Panc1 (cell line): ENCODE data around the gene CFAP97D2. TPM values are rescaled to one million over a fixed set of nuclear protein-coding genes. Genes with fewer than 3 reads are reported as not detected.

Source experiments
- ATAC-seq: fragments of 200-7000 bp; cut with Tn5 transposase; 2 replicates; pipeline ENCODE4 v1.9.1; 2020; ENCODE audit warnings: mild to moderate bottlenecking, moderate library complexity
- BruUV-seq: library from RNA; stranded (reverse); fragments of 400-500 nt; replicated peaks from 2 replicates; lab custom pipeline; 2021; lab: Mats Ljungman, UMichigan
- CTCF ChIA-PET: fragments of 300-600 bp; sonication (Branson Sonifier 250); formaldehyde crosslinking; loops from one replicate; lab custom pipeline; 2022; ENCODE audit warnings: antibody characterized with exemption; lab: Charles Lee
- POLR2A ChIA-PET: fragments of 300-600 bp; sonication (Branson Sonifier 250); formaldehyde crosslinking; loops from one replicate; lab custom pipeline; 2022; ENCODE audit warnings: antibody characterized with exemption; lab: Charles Lee
- DNase-seq: peaks from one replicate; pipeline ENCODE4 v3.0.0-alpha.2; 2010; ENCODE audit warnings: low read depth, low spot score
- H3K27ac ChIP-seq: 2 replicates; pipeline ENCODE4 v1.5.1; 2011; ENCODE audit warnings: mild to moderate bottlenecking, low read length, inconsistent platforms
- H3K27me3 ChIP-seq: fragments of 200-500 bp; sonication (Bioruptor generic); 2 replicates; pipeline ENCODE4 v1.6.0; 2014; ENCODE audit warnings: low read length, inconsistent platforms; ENCODE audit not compliant: control insufficient read depth, insufficient read depth
- H3K36me3 ChIP-seq: fragments of 200-500 bp; sonication (Bioruptor generic); 2 replicates; pipeline ENCODE4 v1.5.1; 2014; ENCODE audit warnings: inconsistent platforms, mild to moderate bottlenecking, low read length, moderate library complexity; ENCODE audit not compliant: control insufficient read depth, insufficient read depth
- H3K4me1 ChIP-seq: 2 replicates; pipeline ENCODE4 v1.5.1; 2011; ENCODE audit warnings: inconsistent platforms, mild to moderate bottlenecking, low read length, moderate library complexity; ENCODE audit not compliant: control insufficient read depth, insufficient read depth
- H3K4me3 ChIP-seq, 2 experiments: 2 replicates each; pipeline ENCODE4 v1.5.1; 2011 to 2012; ENCODE audit warnings: low read depth in 2 of 2, low read length in 2 of 2, mild to moderate bottlenecking in 2 of 2, inconsistent platforms in 1 of 2, moderate library complexity in 1 of 2
- H3K9me3 ChIP-seq: fragments of 200-500 bp; sonication (Bioruptor generic); 2 replicates; pipeline ENCODE4 v1.5.1; 2014; ENCODE audit warnings: low read depth, mild to moderate bottlenecking, inconsistent platforms, low read length, moderate library complexity; ENCODE audit not compliant: control insufficient read depth, insufficient read depth
- POLR2AphosphoS5 ChIP-seq: IDR thresholded peaks from 2 replicates; pipeline ENCODE4 v1.6.1; 2012; ENCODE audit warnings: mild to moderate bottlenecking, low read depth, low read length, moderate library complexity
- SIN3A ChIP-seq: IDR thresholded peaks from 2 replicates; pipeline ENCODE4 v1.6.1; 2012; ENCODE audit warnings: low read depth, mild to moderate bottlenecking, low read length, moderate library complexity, borderline replicate concordance; ENCODE audit not compliant: insufficient read depth
- TCF7L2 ChIP-seq: IDR thresholded peaks from 2 replicates; pipeline ENCODE4 v1.6.1; 2011; ENCODE audit warnings: mild to moderate bottlenecking, low read depth, low read length, inconsistent platforms
- in situ Hi-C: cut with HindIII; loops from 2 replicates; pipeline ENCODE4 v1.10.0; 2016; ENCODE audit warnings: low sequenced_read_pairs, low pct_unique_long_range_greater_than_20kb
- intact Hi-C: fragments of 100-400 bp; cut with micrococcal nuclease; formaldehyde crosslinking; loops from one replicate; pipeline ENCODE4 v1.10.0; 2022; ENCODE audit not compliant: unreplicated experiment
- total RNA-seq: library from RNA; stranded (reverse); gene quantifications from one replicate; pipeline ENCODE4 v1.2.1, GENCODE V29; 2021; ENCODE audit not compliant: unreplicated experiment
- TF ChIP-seq, protein P1 (sequence below), 2 experiments: IDR thresholded peaks; 2 replicates each; pipeline ENCODE4 v1.6.1; 2011 to 2012; ENCODE audit warnings: low read depth in 2 of 2, control low read depth in 1 of 2, low read length in 1 of 2, mild to moderate bottlenecking in 1 of 2, moderate library complexity in 1 of 2; ENCODE audit not compliant: insufficient read depth in 1 of 2
- TF ChIP-seq, protein P2 (sequence below): fragments of 450-650 bp; IDR thresholded peaks from 2 replicates; pipeline ENCODE4 v1.5.1; 2017; ENCODE audit warnings: mild to moderate bottlenecking

CFAP97D2 gene
- total RNA-seq, 1 experiment from 2014 or later: not detected

DNA sequence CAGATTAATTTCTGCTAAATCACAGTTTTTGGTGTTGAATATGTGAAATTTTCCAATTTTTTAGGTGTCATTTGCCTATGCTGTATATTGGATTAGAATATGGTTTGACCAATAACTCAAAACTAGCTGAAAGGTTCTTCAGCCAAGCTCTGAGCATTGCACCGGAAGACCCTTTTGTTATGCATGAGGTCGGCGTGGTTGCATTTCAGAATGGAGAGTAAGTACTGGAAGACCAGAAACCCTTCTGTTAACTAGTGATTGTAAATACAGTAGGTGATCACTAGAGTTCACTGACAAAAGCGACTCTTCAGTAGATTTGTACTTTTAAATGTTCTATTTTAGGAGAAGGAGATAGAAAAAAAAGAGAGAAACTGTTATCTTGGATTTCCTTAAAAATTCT lies 78.0 kb downstream of the CFAP97D2 start:
- Histone ChIP-seq H3K27me3 (no peaks in the 10 kb centered on the region), H3K4me3 (no peak overlapping the region), H3K36me3 (peaks cover 10% of the 10 kb centered on the region), H3K4me1 (no peaks in the 10 kb centered on the region), H3K27ac (no peak overlapping the region), H3K9me3 (no peaks in the 10 kb centered on the region)
- DNase-seq: no peak
- no peak for ATAC-seq
- no peak for TF ChIP-seq TCF7L2
- TF ChIP-seq, protein P1, sequence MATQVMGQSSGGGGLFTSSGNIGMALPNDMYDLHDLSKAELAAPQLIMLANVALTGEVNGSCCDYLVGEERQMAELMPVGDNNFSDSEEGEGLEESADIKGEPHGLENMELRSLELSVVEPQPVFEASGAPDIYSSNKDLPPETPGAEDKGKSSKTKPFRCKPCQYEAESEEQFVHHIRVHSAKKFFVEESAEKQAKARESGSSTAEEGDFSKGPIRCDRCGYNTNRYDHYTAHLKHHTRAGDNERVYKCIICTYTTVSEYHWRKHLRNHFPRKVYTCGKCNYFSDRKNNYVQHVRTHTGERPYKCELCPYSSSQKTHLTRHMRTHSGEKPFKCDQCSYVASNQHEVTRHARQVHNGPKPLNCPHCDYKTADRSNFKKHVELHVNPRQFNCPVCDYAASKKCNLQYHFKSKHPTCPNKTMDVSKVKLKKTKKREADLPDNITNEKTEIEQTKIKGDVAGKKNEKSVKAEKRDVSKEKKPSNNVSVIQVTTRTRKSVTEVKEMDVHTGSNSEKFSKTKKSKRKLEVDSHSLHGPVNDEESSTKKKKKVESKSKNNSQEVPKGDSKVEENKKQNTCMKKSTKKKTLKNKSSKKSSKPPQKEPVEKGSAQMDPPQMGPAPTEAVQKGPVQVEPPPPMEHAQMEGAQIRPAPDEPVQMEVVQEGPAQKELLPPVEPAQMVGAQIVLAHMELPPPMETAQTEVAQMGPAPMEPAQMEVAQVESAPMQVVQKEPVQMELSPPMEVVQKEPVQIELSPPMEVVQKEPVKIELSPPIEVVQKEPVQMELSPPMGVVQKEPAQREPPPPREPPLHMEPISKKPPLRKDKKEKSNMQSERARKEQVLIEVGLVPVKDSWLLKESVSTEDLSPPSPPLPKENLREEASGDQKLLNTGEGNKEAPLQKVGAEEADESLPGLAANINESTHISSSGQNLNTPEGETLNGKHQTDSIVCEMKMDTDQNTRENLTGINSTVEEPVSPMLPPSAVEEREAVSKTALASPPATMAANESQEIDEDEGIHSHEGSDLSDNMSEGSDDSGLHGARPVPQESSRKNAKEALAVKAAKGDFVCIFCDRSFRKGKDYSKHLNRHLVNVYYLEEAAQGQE (IDR thresholded peaks at IDR 0.05; ENCODE audit: insufficient read depth in 1 of 2, low read depth in 2 of 2, low read length in 1 of 2): no peak
- in situ Hi-C loops: no loop called here
- intact Hi-C loops: no loop called here
- no TSS peak for BruUV-seq
- CTCF ChIA-PET: no interaction called here
- POLR2A ChIA-PET: interaction anchor here (0.5 kb wide), 1 partner anchor 766 kb away, joined by 4 read pairs; a partner anchor contains a TSS

DNA sequence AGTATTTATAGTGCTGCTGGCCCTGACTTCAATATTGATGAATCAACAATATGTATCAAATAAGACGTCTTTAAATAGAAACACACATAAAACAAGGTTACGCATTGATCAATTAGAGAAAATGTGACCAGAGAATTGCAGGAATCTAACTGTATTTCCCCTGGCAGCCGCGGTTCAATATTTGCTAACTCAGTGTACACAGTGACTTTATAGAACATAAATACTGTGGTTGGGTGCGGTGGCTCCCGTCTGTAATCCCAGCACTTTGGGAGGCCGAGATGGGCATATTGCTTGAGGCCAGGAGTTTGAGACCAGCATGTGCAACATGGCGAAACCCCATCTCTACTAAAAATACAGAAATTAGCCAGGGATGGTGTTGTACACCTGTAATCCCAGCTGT lies 79.5 kb downstream of the CFAP97D2 start:
- ChIA-PET POLR2A (no interaction called here), CTCF (no interaction called here)
- ATAC-seq (no peak), DNase-seq (no peak)
- Histone ChIP-seq H3K36me3 (peaks cover 18% of the 10 kb centered on the region), H3K27me3 (no peaks in the 10 kb centered on the region), H3K9me3 (no peaks in the 10 kb centered on the region), H3K27ac (no peak overlapping the region), H3K4me3 (no peak overlapping the region), H3K4me1 (no peaks in the 10 kb centered on the region)
- no TSS peak for BruUV-seq
- TF ChIP-seq POLR2AphosphoS5 (no peak), SIN3A (no peak), TCF7L2 (no peak)
- TF ChIP-seq, protein P1 (IDR thresholded peaks at IDR 0.05; ENCODE audit: insufficient read depth in 1 of 2, low read depth in 2 of 2, low read length in 1 of 2): no peak
- TF ChIP-seq, protein P2, sequence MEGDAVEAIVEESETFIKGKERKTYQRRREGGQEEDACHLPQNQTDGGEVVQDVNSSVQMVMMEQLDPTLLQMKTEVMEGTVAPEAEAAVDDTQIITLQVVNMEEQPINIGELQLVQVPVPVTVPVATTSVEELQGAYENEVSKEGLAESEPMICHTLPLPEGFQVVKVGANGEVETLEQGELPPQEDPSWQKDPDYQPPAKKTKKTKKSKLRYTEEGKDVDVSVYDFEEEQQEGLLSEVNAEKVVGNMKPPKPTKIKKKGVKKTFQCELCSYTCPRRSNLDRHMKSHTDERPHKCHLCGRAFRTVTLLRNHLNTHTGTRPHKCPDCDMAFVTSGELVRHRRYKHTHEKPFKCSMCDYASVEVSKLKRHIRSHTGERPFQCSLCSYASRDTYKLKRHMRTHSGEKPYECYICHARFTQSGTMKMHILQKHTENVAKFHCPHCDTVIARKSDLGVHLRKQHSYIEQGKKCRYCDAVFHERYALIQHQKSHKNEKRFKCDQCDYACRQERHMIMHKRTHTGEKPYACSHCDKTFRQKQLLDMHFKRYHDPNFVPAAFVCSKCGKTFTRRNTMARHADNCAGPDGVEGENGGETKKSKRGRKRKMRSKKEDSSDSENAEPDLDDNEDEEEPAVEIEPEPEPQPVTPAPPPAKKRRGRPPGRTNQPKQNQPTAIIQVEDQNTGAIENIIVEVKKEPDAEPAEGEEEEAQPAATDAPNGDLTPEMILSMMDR: no peak
- in situ Hi-C loops (no loop called here), intact Hi-C loops (no loop called here)
